Muscle of back (tissue), 11 donors: Measurements from ENCODE around the gene TGM2. TPM values are rescaled to one million over a fixed set of nuclear protein-coding genes. Genes with fewer than 3 reads are reported as not detected.
A peak's percentile ranks its signal among the peaks of the same experiment; 100 is the strongest.

ENCODE experiments used
- DNase-seq, 3 donors: peaks; one replicate each; pipeline versions ENCODE4 v3.0.0 to v3.0.0-alpha.2; 2013
- polyA plus RNA-seq, 10 donors: library from polyadenylated mRNA; unstranded; fragments of 120-200 nt; gene quantifications; one replicate each; pipeline ENCODE4 v1.2.1, GENCODE V29; 2013; ENCODE audit not compliant: insufficient read length in 10 of 10

TGM2 gene
- polyA plus RNA-seq, 10 donors = 7.6 to 21.4 (median 14.5) TPM

- DNase-seq = no peak
Measured at GRCh38 chr20:38146628-38147027, 18.4 kb downstream of the TGM2 start.

GRCh38 chr20:38146156-38146555 lies 18.9 kb downstream of the TGM2 start:
- DNase-seq = no peak

GRCh38 chr20:38145729-38146075 lies 19.4 kb downstream of the TGM2 start:
- no peak for DNase-seq

GRCh38 chr20:38144974-38145728 lies 19.9 kb downstream of the TGM2 start:
- DNase-seq = no peak

- DNase-seq = no peak
Measured at GRCh38 chr20:38144598-38144973, 20.5 kb downstream of the TGM2 start.

GRCh38 chr20:38143646-38144554 lies 21.2 kb downstream of the TGM2 start:
- DNase-seq = no peak

GRCh38 chr20:38143238-38143645 lies 21.8 kb downstream of the TGM2 start:
- no peak for DNase-seq

GRCh38 chr20:38141889-38142494 lies 23.1 kb downstream of the TGM2 start:
- no peak for DNase-seq

- DNase-seq = no peak
Measured at GRCh38 chr20:38141204-38141888, 23.7 kb downstream of the TGM2 start.

GRCh38 chr20:38139977-38140753 lies 24.9 kb downstream of the TGM2 start:
- DNase-seq = peak in 1 of 3 donors; percentile 29

GRCh38 chr20:38139156-38139912 lies 25.7 kb downstream of the TGM2 start:
- no peak for DNase-seq

GRCh38 chr20:38138086-38138778 lies 26.8 kb downstream of the TGM2 start:
- DNase-seq = no peak

GRCh38 chr20:38137441-38138037 lies 27.5 kb downstream of the TGM2 start:
- DNase-seq = no peak

GRCh38 chr20:38136421-38137245 lies 28.4 kb downstream of the TGM2 start:
- no peak for DNase-seq

- no peak for DNase-seq
Measured at GRCh38 chr20:38135651-38136420, 29.2 kb downstream of the TGM2 start.

- DNase-seq = no peak
Measured at GRCh38 chr20:38135271-38135650, 29.8 kb downstream of the TGM2 start.

- no peak for DNase-seq
Measured at GRCh38 chr20:38134427-38135270, 30.4 kb downstream of the TGM2 start.
